GM12878 (cell line): Measurements from ENCODE around the gene MMP14. TPM values are rescaled to one million over a fixed set of nuclear protein-coding genes. Genes with fewer than 3 reads are reported as not detected.
A peak's percentile ranks its signal among the peaks of the same experiment; 100 is the strongest.

Source experiments
- BMI1 ChIP-seq: fragments of 450-650 bp; IDR thresholded peaks from 2 replicates; pipeline ENCODE4 v1.6.1; 2016; ENCODE audit warnings: mild to moderate bottlenecking, moderate library complexity, borderline replicate concordance
- CREM ChIP-seq: IDR thresholded peaks from 2 replicates; pipeline ENCODE4 v1.6.1; 2014; ENCODE audit warnings: antibody characterized with exemption, low read depth
- HCFC1 ChIP-seq: fragments of 150-350 bp; IDR thresholded peaks from 2 replicates; pipeline ENCODE4 v1.6.1; 2014; ENCODE audit warnings: low read length
- HDAC2 ChIP-seq: fragments of 200-600 bp; sonication (generic); IDR thresholded peaks from 2 replicates; pipeline ENCODE4 v1.6.1; 2017
- HSF1 ChIP-seq: fragments of 150-350 bp; IDR thresholded peaks from 2 replicates; pipeline ENCODE4 v1.6.1; 2014; ENCODE audit warnings: mild to moderate bottlenecking, low read depth, low read length
- MYC ChIP-seq: IDR thresholded peaks from 2 replicates; pipeline ENCODE4 v1.6.1; 2011; ENCODE audit warnings: mild to moderate bottlenecking, low read length, moderate library complexity, inconsistent platforms; ENCODE audit not compliant: insufficient read depth, insufficient replicate concordance, insufficient read length, severe bottlenecking
- NFIC ChIP-seq: IDR thresholded peaks from 2 replicates; pipeline ENCODE4 v1.6.1; 2012; ENCODE audit warnings: low read depth, mild to moderate bottlenecking, inconsistent platforms, low read length, moderate library complexity
- NFYA ChIP-seq: IDR thresholded peaks from 2 replicates; pipeline ENCODE4 v1.6.1; 2011; ENCODE audit warnings: low read depth, mild to moderate bottlenecking, low read length, improper control_type of control experiment, borderline replicate concordance
- NR2F1 ChIP-seq: fragments of 450-650 bp; conservative IDR thresholded peaks from 2 replicates; pipeline ENCODE4 v1.6.1; 2017; ENCODE audit warnings: mild to moderate bottlenecking
- PAX8 ChIP-seq: fragments of 450-650 bp; IDR thresholded peaks from 2 replicates; pipeline ENCODE4 v1.6.1; 2017; ENCODE audit warnings: mild to moderate bottlenecking, moderate library complexity
- RAD21 ChIP-seq: IDR thresholded peaks from 2 replicates; pipeline ENCODE4 v1.6.1; 2011; ENCODE audit warnings: mild to moderate bottlenecking, low read depth, low read length, moderate library complexity; ENCODE audit not compliant: insufficient read depth
- SRF ChIP-seq, 2 experiments: IDR thresholded peaks; 2 replicates each; pipeline ENCODE4 v1.6.1; 2011; ENCODE audit warnings: low read depth in 2 of 2, low read length in 2 of 2, mild to moderate bottlenecking in 1 of 2, moderate library complexity in 1 of 2
- STAT3 ChIP-seq: IDR thresholded peaks from 2 replicates; pipeline ENCODE4 v1.6.1; 2011; ENCODE audit warnings: low read depth, low read length, improper control_type of control experiment
- TAF1 ChIP-seq: IDR thresholded peaks from 2 replicates; pipeline ENCODE4 v1.6.1; 2011; ENCODE audit warnings: mild to moderate bottlenecking, low read depth, low read length, borderline replicate concordance
- TBL1XR1 ChIP-seq: IDR thresholded peaks from 2 replicates; pipeline ENCODE4 v1.6.1; 2012; ENCODE audit warnings: low read depth, low read length, improper control_type of control experiment
- TCF7 ChIP-seq: IDR thresholded peaks from 2 replicates; pipeline ENCODE4 v1.6.1; 2014; ENCODE audit warnings: antibody characterized with exemption, borderline replicate concordance
- ZNF24 ChIP-seq: fragments of 450-650 bp; IDR thresholded peaks from 2 replicates; pipeline ENCODE4 v1.6.1; 2017; ENCODE audit warnings: antibody characterized with exemption, mild to moderate bottlenecking
- ZNF687 ChIP-seq: fragments of 450-650 bp; IDR thresholded peaks from 2 replicates; pipeline ENCODE4 v1.6.1; 2017; ENCODE audit warnings: mild to moderate bottlenecking, moderate library complexity
- polyA plus RNA-seq, 11 experiments: library from polyadenylated mRNA; depleted of rRNA in 4 of 11; unstranded in 6 of 11; stranded (reverse) in 5 of 11; fragments of >200 nt; fragmentation: Nextera tagmentation in 4 of 11; fragmentation: Illumina TruSeq in 1 of 11; extraction: Ambion mirVana in 4 of 11; extraction: Trizol in 1 of 11; gene quantifications; 1 replicate in 1 of 11; 2 replicates in 10 of 11; pipeline versions ENCODE4 v1.2.1 to v1.2.3, GENCODE V29; 2011 to 2016; ENCODE audit warnings: inconsistent platforms in 2 of 11, missing spikeins in 2 of 11, low read depth in 1 of 11
- total RNA-seq, 4 experiments: library from RNA; depleted of rRNA in 3 of 4; stranded (reverse); fragments of >200 nt in 3 of 4; fragmentation: Illumina TruSeq in 1 of 4; extraction: Trizol in 1 of 4; gene quantifications; 2 replicates each; pipeline versions ENCODE4 v1.2.1 to v1.2.3, GENCODE V29; 2013 to 2021
- TF ChIP-seq, protein P1 (sequence below): fragments of 450-650 bp; IDR thresholded peaks from 2 replicates; pipeline ENCODE4 v1.6.1; 2016; ENCODE audit warnings: mild to moderate bottlenecking, moderate library complexity, borderline replicate concordance

MMP14 gene
- total and polyA plus RNA-seq, 10 of the 15 experiments (the other 5 are each of a cell fraction or from before 2014, with no cell fraction given): 0.31 to 1.9 (median 0.70) TPM; not detected in 2

- TF ChIP-seq ZNF687 (no peak), TAF1 (peak; percentile 87), HDAC2 (no peak), STAT3 (no peak), HCFC1 (peak; percentile 73), TCF7 (no peak), NFIC (no peak), SRF (IDR thresholded peaks at IDR 0.05; ENCODE audit: low read depth in 2 of 2, low read length in 2 of 2) (no peak), BMI1 (no peak), TBL1XR1 (no peak), NR2F1 (no peak), CREM (peak; percentile 67), PAX8 (no peak; the same call in 1 of the 2 replicates), NFYA (no peak), ZNF24 (no peak), HSF1 (no peak), RAD21 (no peak), MYC (no peak)
- TF ChIP-seq, protein P1, sequence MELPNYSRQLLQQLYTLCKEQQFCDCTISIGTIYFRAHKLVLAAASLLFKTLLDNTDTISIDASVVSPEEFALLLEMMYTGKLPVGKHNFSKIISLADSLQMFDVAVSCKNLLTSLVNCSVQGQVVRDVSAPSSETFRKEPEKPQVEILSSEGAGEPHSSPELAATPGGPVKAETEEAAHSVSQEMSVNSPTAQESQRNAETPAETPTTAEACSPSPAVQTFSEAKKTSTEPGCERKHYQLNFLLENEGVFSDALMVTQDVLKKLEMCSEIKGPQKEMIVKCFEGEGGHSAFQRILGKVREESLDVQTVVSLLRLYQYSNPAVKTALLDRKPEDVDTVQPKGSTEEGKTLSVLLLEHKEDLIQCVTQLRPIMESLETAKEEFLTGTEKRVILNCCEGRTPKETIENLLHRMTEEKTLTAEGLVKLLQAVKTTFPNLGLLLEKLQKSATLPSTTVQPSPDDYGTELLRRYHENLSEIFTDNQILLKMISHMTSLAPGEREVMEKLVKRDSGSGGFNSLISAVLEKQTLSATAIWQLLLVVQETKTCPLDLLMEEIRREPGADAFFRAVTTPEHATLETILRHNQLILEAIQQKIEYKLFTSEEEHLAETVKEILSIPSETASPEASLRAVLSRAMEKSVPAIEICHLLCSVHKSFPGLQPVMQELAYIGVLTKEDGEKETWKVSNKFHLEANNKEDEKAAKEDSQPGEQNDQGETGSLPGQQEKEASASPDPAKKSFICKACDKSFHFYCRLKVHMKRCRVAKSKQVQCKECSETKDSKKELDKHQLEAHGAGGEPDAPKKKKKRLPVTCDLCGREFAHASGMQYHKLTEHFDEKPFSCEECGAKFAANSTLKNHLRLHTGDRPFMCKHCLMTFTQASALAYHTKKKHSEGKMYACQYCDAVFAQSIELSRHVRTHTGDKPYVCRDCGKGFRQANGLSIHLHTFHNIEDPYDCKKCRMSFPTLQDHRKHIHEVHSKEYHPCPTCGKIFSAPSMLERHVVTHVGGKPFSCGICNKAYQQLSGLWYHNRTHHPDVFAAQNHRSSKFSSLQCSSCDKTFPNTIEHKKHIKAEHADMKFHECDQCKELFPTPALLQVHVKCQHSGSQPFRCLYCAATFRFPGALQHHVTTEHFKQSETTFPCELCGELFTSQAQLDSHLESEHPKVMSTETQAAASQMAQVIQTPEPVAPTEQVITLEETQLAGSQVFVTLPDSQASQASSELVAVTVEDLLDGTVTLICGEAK: peak; percentile 85; the same call in 1 of the 2 replicates
Measured at GRCh38 chr14:22829661-22830442, 6.5 kb upstream of the MMP14 start, which contains the start of gene MRPL52 (continued).
